ENCODE data around the gene C17orf107.

- TF ChIP-seq CTCF (IDR thresholded peaks at IDR 0.05; ENCODE audit: poor library complexity, severe bottlenecking) (no peak), POLR2AphosphoS5 (IDR thresholded peaks at IDR 0.05) (no peak), REST (IDR thresholded peaks at IDR 0.05; ENCODE audit: borderline replicate concordance) (no peak)
These were observed 36.0 kb upstream of the C17orf107 start for GRCh38 chr17:4863321-4863720.

All from neural cell (in vitro differentiated cells).